Transverse colon (tissue), 4 donors: ENCODE measurements around the gene VCPKMT. TPM values are rescaled to one million over a fixed set of nuclear protein-coding genes. Genes with fewer than 3 reads are reported as not detected.
A peak's percentile ranks its signal among the peaks of the same experiment; 100 is the strongest.

Experiments used
- DNase-seq: peaks from one replicate; pipeline ENCODE4 v3.0.0-alpha.2; 2019
- H3K27ac ChIP-seq, 4 donors: fragments of 200-600 bp; sonication (generic); 2 replicates each; pipeline ENCODE4 v1.5.1; 2016 to 2018; ENCODE audit warnings: inconsistent platforms in 4 of 4
- H3K27me3 ChIP-seq: fragments of 200-600 bp; sonication (generic); 2 replicates; pipeline ENCODE4 v1.5.1; 2017; ENCODE audit warnings: inconsistent platforms
- H3K36me3 ChIP-seq, 4 donors: fragments of 200-600 bp; sonication (generic); 2 replicates each; pipeline ENCODE4 v1.5.1; 2017 to 2019; ENCODE audit warnings: inconsistent platforms in 4 of 4
- H3K4me1 ChIP-seq, 4 donors: fragments of 200-600 bp; sonication (generic); 2 replicates each; pipeline ENCODE4 v1.5.1; 2017 to 2020; ENCODE audit warnings: inconsistent platforms in 4 of 4
- H3K4me3 ChIP-seq, 4 donors: fragments of 200-600 bp; sonication (generic); 1 replicate in 1 of 4; 2 replicates in 3 of 4; pipeline versions ENCODE4 v1.5.1 to v1.6.1; 2017 to 2019; ENCODE audit warnings: inconsistent platforms in 4 of 4
- H3K9me3 ChIP-seq, 2 donors: fragments of 200-600 bp; sonication (generic); 2 replicates each; pipeline ENCODE4 v1.5.1; 2017 to 2019; ENCODE audit warnings: inconsistent platforms in 2 of 2
- CTCF ChIP-seq, 5 experiments: fragments of 200-600 bp in 3 of 5; fragments of 450-650 bp in 2 of 5; sonication (generic) in 3 of 5; IDR thresholded peaks; 1 replicate in 2 of 5; 2 replicates in 3 of 5; pipeline ENCODE4 v1.5.1; 2016 to 2017; ENCODE audit warnings: antibody characterized with exemption in 5 of 5, inconsistent platforms in 3 of 5, mild to moderate bottlenecking in 2 of 5, moderate library complexity in 1 of 5
- EP300 ChIP-seq: sonication (generic); formaldehyde crosslinking; IDR thresholded peaks from one replicate; pipeline ENCODE4 v1.6.1; 2017; ENCODE audit warnings: antibody characterized with exemption, low read depth
- POLR2A ChIP-seq: fragments of 450-650 bp; IDR thresholded peaks from one replicate; pipeline ENCODE4 v1.6.1; 2016; ENCODE audit warnings: antibody characterized with exemption, mild to moderate bottlenecking, moderate library complexity
- POLR2AphosphoS5 ChIP-seq, 3 donors: sonication (generic); formaldehyde crosslinking; IDR thresholded peaks; one replicate each; pipeline ENCODE4 v1.6.1; 2016; ENCODE audit warnings: antibody characterized with exemption in 3 of 3
- WGBS, 2 donors: methylation state at CpG; one replicate each; pipeline ENCODE4 v1.1.5; 2018; ENCODE audit warnings: low coverage in 1 of 2; 5-methylcytosine and 5-hydroxymethylcytosine counted together
- in situ Hi-C, 4 donors: fragments of 200-750 bp; cut with MboI; loops; one replicate each; pipeline versions ENCODE4 v1.15.0 to v1.15.1; 2017; ENCODE audit warnings: low sequenced_read_pairs in 3 of 4, low pct_ligation_motif_present in 1 of 4, low pct_unique_long_range_greater_than_20kb in 1 of 4
- intact Hi-C: fragments of 100-400 bp; cut with DNase I; formaldehyde crosslinking; loops from one replicate; pipeline ENCODE4 v1.15.1; 2023; ENCODE audit warnings: low total_unique reads
- total RNA-seq, 4 donors: library from RNA; depleted of rRNA; stranded (reverse); fragments of >200 nt; gene quantifications; one replicate each; pipeline ENCODE4 v1.1.0, GENCODE V29; 2016

Gene VCPKMT
- total RNA-seq, 4 donors from 2014 or later, result 3.7 to 12.1 (median 5.9) TPM

- Histone ChIP-seq H3K4me1 (peaks cover 0 to 6% (median 0%) of the 10 kb centered on the region in 4 donors), H3K27me3 (no peaks in the 10 kb centered on the region), H3K4me3 (no peak overlapping the region), H3K27ac (peak overlapping the region in 1 of 4 donors; percentile 39), H3K9me3 (no peaks in the 10 kb centered on the region), H3K36me3 (no peaks in the 10 kb centered on the region)
- no peak for DNase-seq
- WGBS, 2 donors, result 94% methylated on average over 2 of the region's 2 CpGs
- intact Hi-C loops (no loop called here), in situ Hi-C loops (no loop called here)
- TF ChIP-seq POLR2A, result no peak
- TF ChIP-seq CTCF (IDR thresholded peaks at IDR 0.05), result no peak
- no peak for TF ChIP-seq POLR2AphosphoS5 (IDR thresholded peaks at IDR 0.05)
- TF ChIP-seq EP300, result no peak
Observed at GRCh38 chr14:50086321-50086711, 30.1 kb downstream of the VCPKMT start.

GRCh38 chr14:50085570-50086320 is 30.6 kb downstream of the VCPKMT start:
- Histone ChIP-seq H3K36me3 (no peaks in the 10 kb centered on the region), H3K27ac (peak overlapping the region in 1 of 4 donors; percentile 39), H3K27me3 (no peaks in the 10 kb centered on the region), H3K4me3 (no peak overlapping the region), H3K9me3 (no peaks in the 10 kb centered on the region), H3K4me1 (peaks cover 0 to 6% (median 0%) of the 10 kb centered on the region in 4 donors)
- 78 to 86% methylated on average over 8 to 10 of the region's 10 CpGs for WGBS, 2 donors
- intact Hi-C loops, result no loop called here
- in situ Hi-C loops, result no loop called here
- no peak for DNase-seq
- TF ChIP-seq EP300 (no peak), POLR2AphosphoS5 (IDR thresholded peaks at IDR 0.05) (no peak), POLR2A (no peak), CTCF (IDR thresholded peaks at IDR 0.05) (no peak)

- in situ Hi-C loops, result no loop called here
- Histone ChIP-seq H3K9me3 (no peaks in the 10 kb centered on the region), H3K27ac (peak overlapping the region in 1 of 4 donors; percentile 39), H3K27me3 (no peaks in the 10 kb centered on the region), H3K4me1 (peaks cover 0 to 6% (median 0%) of the 10 kb centered on the region in 4 donors), H3K36me3 (no peaks in the 10 kb centered on the region), H3K4me3 (no peak overlapping the region)
- TF ChIP-seq POLR2AphosphoS5 (IDR thresholded peaks at IDR 0.05), result no peak
- no peak for TF ChIP-seq POLR2A
- no peak for TF ChIP-seq CTCF (IDR thresholded peaks at IDR 0.05)
- intact Hi-C loops, result no loop called here
- no peak for DNase-seq
- WGBS, 2 donors, result 93 to 100% methylated on average over 2 to 3 of the region's 3 CpGs
Observed at GRCh38 chr14:50084666-50085065, 31.7 kb downstream of the VCPKMT start.

- DNase-seq, result no peak
- peak overlapping the region; percentile 53 to 73 (median 62) for H3K27ac ChIP-seq
- intact Hi-C loops, result no loop called here
- TF ChIP-seq POLR2A (no peak), CTCF (IDR thresholded peaks at IDR 0.05) (no peak), EP300 (no peak), POLR2AphosphoS5 (IDR thresholded peaks at IDR 0.05) (no peak)
- no peaks in the 10 kb centered on the region for H3K9me3 ChIP-seq
- H3K36me3 ChIP-seq, result no peaks in the 10 kb centered on the region
- no peaks in the 10 kb centered on the region for H3K27me3 ChIP-seq
- no peak overlapping the region for H3K4me3 ChIP-seq
- in situ Hi-C loops, result no loop called here
- WGBS, 2 donors, result 76 to 79% methylated on average over 5 to 17 of the region's 17 CpGs
- H3K4me1 ChIP-seq, result peaks cover 0 to 6% (median 0%) of the 10 kb centered on the region in 4 donors
Observed at GRCh38 chr14:50083467-50084337, 32.7 kb downstream of the VCPKMT start.
